HG02973 (cell line): Measurements from ENCODE around the gene SLC6A20.
"Not testable (repeated sequence)": the region's sequence is repeated elsewhere in the genome, so short reads cannot be mapped to it uniquely, and the experiment has no call there.

Experiments used
- ATAC-seq: cut with Tn5 transposase; IDR thresholded peaks from one replicate; pipeline ENCODE4 v1.9.1; 2021; ENCODE audit warnings: moderate library complexity; ENCODE audit not compliant: unreplicated experiment

The SLC6A20 gene

DNA sequence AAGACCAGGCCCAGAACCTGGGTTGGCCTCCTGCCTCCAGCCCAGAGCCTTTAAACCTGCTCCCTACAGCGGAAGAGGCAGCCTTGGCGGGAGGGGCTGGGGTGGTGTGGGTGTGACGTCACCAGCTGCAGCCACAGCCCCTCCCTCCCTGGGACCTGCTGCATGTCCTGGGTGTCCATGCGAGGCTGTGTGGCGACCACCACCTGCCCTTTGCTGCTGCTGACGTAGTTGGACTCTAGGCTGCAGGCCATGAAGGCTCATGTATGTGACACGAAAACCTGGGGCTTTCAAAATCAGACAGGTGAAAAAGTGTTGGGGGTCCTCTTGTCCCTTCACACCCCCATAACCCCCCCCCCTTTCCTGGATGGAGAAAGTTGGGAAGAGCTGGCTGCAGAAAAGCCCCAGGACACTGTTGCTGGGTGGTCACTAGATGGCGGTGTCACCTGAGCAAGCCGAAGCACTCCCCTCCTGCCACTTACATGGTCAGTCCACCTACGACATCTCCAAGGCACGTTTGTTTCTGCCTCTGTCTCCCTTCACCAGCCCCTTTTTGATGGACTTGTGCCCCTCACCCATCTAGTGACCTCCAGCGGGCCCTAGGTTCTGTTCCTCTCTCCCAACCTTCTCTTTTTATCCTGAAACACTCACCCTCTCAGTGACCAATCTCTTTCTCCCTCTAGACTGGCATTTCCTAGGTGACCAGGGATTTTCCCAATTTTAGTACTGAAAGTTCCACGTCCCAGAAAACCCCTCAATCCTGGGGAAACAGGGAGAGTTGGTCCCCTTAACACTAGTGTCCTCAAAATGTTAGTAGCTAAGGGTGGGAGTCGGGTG is 35.2 kb downstream of the SLC6A20 start:
- no peak for ATAC-seq

- no peak for ATAC-seq
These were observed 36.5 kb downstream of the SLC6A20 start for GRCh38 chr3:45759851-45760250.

- ATAC-seq: no peak
These were observed 37.5 kb downstream of the SLC6A20 start for GRCh38 chr3:45758871-45759270.

GRCh38 chr3:45757141-45757540 is 39.2 kb downstream of the SLC6A20 start:
- not testable (repeated sequence) for ATAC-seq

DNA sequence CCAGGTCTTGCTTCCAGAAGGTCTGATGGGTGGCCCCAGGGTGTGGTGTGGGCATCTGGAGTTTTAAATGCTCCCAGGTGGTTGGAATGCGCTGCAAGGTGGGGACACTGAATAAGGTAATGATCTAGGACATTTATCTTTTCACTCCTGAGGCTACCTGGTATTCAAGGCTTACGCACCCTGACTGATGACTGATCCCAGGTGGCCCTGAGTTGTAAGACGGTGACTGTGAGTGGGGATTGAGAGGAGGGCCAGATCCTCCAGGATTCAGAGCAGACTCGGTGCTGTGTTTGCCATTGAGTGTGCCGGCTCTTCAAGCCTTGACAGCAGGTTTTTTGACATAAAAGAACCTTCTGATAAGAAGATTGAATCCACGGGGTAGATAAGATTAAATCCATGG is 40.3 kb downstream of the SLC6A20 start:
- no peak for ATAC-seq

GRCh38 chr3:45754461-45754860 is 41.9 kb downstream of the SLC6A20 start:
- ATAC-seq: no peak

- ATAC-seq: no peak
These were observed 43.2 kb downstream of the SLC6A20 start for GRCh38 chr3:45753095-45753494.

DNA sequence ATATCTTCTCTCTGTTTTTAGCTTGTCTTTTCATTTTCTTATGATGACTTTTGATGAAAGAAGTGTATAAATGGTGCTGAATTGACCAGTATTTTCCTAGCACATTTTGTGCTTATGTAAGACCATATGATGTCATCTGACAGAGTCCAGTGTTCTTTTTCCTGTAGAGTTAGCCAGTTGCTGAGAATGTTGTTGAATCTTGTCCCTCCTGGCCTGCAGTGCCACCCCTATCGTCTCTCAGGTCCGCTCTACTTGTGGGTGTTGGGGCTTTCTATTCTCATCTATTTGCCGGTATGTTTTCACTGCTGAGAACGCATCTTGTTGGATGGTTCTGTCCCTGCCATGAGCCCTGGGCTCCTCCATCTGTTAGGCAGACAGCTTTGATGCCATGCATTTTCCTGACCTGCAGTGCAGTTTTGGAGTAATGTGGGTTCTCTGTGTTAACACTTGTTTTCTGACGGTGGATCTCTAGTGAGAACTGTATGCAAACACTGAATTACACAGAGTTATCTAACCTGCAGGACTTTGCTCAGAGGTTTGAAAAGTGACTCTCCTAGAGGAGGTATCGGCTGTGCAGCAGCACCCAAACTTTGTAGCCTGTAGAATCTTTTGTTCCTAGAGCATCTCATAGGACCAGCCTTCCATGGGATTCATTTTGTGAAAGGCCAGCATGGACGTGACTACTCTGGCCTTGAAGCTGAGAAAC is 44.6 kb downstream of the SLC6A20 start:
- no peak for ATAC-seq

DNA sequence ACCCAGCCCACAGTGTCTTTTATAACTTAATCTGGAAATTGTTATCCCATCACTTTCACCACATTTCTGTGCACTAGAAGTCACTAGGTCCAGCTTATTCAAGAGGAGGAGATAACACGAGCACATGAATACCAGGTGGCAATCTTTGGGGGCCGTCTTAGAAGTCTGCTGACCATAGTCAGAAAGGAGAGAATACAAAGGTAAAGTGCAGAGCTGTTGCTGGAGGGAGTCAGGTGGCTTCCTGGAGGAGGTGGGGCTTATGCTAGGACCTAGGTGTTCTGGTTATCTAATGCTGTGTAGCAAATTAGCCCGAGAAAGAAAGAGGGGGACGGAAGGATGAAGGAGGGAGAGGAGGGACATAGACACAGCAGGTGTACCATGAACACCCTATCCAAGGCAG is 46.5 kb downstream of the SLC6A20 start:
- no peak for ATAC-seq

DNA sequence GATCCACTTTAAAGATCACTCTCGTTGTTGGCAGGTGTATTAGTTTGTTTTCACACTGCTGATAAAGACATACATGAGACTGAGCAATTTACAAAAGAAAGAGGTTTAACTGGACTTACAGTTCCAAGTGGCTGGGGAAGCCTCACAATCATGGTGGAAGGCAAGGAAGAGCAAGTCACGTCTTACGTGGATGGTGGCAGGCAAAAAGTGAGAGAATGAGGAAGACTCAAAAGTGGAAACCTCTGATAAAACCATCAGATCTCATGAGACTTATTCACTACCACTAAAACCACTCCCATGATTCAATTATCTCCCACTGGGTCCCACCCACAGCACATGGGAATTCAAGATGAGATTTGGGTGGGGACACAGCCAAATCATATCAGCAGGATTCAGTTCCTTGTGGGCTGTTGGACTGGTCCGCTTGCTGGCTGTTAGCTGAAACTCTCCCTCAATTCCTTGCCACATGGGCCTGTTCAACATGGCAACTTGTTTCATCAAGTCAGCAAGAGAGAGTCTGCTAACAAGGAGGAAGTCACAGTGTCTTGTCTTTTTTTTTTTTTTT is 47.2 kb downstream of the SLC6A20 start:
- not testable (repeated sequence) for ATAC-seq

DNA sequence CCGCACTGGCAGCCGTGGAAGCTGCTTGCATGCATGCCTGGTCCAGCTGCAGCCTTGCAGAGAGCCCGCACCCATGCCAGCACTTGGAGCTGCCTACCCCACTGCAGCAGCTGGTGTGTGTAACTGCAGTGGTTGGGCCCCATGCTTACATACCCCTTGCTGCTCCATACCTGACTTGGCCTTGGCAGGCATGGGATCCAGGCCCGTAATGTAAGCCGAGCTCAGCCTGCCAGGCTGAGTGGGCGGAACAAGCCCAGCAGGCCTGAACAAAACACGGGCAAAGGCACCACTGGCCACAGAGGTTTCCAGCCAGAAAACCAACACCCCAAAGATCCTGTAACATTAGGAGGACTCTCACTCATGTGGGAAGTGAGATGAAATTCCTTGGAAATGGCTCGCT is 48.3 kb downstream of the SLC6A20 start:
- no peak for ATAC-seq

GRCh38 chr3:45746777-45747622 is 49.3 kb downstream of the SLC6A20 start:
- ATAC-seq: no peak

GRCh38 chr3:45746165-45746776 is 50.1 kb downstream of the SLC6A20 start:
- no peak for ATAC-seq

DNA sequence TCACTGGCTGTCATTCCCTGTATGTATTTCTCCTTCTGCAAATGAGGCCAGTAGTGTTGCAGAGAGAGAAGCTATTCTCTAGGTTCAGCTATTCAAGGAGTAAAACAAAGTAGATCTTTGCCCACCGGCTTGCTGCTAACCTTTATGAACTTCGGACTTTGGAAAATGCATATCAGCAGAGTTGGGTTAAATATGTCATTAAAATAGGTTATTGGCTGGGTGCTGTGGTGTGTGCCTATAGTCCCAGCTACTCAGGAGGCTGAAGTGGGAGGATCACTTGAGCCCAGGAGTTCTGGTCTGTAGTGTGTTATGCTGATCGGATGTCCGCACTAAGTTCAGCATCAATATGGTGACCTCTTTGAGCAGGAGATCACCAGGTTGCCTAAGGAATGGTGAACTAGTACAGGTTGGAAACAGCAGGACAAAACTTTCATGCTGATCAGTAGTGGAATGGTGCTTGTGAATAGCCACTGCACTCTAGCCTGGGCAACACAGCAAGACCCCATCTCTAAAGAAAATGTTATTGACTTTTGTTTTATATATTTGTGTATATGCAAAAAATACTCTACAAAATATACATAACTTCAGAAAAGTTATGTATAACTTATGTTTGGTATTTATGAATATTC is 53.8 kb downstream of the SLC6A20 start:
- no peak for ATAC-seq

- ATAC-seq: no peak
These were observed 54.4 kb downstream of the SLC6A20 start for GRCh38 chr3:45741742-45742460.

GRCh38 chr3:45741247-45741646 is 55.1 kb downstream of the SLC6A20 start:
- ATAC-seq: no peak

DNA sequence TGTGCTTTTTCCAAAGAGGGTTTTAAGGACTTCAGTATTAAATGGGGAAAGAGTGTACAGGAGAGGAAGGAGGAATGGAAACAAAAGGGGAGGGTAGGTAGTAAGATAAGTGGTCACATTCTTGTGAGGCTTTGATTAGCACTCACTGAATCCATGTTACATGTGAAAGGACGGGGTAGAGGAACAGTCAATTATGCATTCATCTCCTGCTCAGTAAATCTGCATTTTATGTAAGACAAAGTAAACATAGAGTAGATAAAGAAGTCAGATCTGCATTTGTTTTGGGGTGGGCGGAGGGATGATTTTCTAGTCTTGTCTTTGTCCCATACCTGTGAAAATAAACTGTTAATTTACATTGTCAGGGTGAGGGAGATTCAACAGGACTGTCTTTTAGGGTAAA is 56.3 kb downstream of the SLC6A20 start:
- no peak for ATAC-seq

DNA sequence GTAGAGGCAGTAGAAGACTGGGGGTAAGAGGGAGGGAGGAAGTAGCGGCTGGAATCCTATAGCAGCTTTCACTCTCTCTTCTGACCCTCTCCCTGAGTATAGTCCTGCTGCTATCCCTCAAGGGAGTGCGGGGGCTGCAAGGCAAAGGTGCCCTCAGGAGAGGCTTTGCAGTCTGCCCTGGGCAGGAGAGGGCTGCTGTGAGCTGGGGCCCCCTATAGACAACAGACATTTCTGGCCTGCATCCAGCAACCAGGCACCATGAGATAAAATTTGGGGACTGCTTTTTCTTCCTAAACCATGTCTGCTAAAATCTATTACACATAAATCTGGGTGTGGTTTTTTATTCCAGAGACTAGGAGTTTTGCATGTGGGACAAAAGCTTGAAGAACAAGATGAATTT is 59.1 kb downstream of the SLC6A20 start:
- no peak for ATAC-seq

DNA sequence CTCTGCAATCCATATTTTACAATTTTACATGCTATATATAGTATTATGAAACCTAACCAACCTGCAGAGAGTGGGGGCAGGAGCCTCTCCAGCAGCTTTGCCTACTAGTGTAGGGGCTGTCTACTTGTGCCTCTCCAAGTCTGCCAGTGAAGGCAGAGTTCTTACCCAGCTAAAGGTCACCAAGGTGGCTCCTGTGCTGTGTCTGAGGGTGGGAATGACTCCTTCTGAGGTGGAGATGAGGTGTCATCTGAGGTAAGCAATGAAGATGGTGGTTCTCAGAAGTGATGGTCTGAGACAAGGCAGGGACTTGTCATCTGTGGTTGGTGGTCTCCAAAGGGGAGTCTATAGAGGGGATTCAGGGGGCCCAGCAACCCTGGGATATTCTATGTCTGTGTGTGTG is 59.6 kb downstream of the SLC6A20 start:
- no peak for ATAC-seq
